ENCODE data around the gene ANKRD2. TPM values are rescaled to one million over a fixed set of nuclear protein-coding genes. Genes with fewer than 3 reads are reported as not detected.

The ANKRD2 gene
- total RNA-seq, 1 donor from 2014 or later = 61.9 TPM

GRCh38 chr10:97590748-97591495 lies 18.3 kb downstream of the ANKRD2 start:
- DNase-seq (ENCODE audit: low read depth) = no peak

GRCh38 chr10:97593421-97593820 lies 20.8 kb downstream of the ANKRD2 start:
- DNase-seq (ENCODE audit: low read depth) = peak; percentile 16

DNA sequence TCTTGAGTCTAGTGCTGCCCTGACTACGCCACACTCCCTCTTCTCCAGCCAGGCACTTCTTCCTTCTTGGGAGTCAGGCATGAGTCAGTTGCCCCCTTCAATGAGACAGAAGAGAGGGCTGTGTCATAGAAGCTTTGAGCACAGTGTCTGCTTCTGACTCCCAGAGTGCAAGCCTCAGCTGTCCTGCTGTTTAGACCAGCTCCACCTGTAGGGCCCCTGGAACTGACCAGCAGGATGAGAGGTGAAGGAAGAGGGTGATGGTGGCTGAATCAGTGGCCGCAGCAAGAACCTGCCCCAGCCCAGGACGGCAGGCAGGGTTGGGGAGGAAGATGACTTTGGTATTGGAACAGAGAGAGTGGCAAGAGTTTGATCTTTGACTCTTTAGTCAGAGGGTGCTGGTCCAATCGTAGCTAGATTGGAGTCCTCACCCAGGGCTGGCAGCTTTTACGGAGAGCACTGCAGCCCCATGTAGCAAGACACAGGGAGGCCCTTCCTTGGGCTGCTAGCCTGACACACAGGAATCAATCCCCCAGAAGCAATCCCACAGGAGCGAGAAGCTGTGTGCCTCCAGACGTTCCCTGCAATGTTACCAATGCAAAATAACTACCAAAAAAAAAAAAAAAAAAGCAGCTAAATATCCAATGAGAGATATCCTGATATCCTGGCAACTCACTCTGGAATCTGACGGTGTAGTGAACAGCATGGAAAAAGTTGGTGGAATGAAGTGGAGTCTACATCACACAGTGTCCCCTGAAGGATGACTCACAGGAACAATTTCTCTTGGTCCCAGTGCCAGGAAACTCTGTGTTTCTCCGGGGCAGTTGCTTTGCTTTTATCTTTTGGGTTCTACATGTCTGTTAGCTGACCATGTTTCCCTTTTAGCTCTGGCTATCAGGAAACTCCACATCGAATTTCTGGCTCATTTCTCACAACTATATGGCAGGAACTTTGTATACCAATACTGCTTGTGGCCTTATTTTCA lies 23.8 kb downstream of the ANKRD2 start:
- DNase-seq (ENCODE audit: low read depth) = peak; percentile 72

GRCh38 chr10:97597778-97598177 lies 25.2 kb downstream of the ANKRD2 start:
- DNase-seq (ENCODE audit: low read depth) = no peak

DNA sequence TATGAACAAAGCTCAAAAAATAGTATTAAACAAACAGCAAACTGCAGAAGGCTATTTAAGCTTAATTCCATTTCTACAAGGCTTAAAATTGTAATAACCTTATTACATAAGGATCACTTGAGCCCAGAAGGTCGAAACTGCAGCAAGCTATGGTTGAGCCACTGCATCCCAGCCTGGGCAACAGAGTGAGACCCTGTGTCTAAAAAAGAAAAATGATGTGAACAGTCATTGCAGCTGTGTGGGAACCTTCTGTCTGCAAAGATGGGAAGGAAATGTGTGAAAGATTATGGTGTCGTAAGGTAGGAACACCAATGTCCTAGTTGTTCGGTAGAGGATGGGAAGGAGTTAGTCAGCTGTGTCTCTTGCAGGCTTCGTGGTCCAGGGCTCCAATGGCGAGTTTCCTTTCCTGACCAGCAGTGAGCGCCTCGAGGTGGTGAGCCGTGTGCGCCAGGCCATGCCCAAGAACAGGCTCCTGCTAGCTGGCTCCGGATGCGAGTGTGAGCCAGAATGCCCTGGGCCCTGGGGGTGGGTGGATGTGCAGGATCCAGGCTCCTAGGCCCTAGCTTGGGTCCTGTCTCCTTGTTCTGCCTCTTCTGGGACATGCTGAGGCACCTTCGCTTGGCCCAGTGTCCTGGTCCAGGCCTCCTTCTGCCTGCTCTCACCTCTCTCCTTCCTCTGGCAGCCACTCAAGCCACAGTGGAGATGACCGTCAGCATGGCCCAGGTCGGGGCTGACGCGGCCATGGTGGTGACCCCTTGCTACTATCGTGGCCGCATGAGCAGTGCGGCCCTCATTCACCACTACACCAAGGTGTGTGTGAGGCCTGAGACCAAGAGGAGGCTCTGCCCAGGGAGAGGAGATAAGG lies 26.1 kb downstream of the ANKRD2 start:
- no peak for DNase-seq (ENCODE audit: low read depth)

DNA sequence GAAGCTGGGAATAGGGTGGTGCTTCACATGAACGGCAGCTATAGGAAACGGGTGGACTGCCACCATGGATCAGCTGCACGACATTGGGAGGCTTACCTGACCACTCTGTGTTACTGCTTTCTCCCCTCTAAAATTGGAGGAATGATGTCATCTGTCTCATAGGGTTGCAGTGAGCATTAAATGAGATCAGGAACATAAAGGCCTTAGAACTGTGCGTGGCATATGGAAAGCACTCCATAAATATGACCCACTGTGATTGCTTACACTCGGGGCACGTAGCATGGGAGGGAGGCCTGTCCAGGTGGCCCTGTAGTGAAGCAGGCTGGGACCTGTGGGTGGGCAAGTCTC lies 26.7 kb downstream of the ANKRD2 start:
- DNase-seq (ENCODE audit: low read depth) = no peak

DNA sequence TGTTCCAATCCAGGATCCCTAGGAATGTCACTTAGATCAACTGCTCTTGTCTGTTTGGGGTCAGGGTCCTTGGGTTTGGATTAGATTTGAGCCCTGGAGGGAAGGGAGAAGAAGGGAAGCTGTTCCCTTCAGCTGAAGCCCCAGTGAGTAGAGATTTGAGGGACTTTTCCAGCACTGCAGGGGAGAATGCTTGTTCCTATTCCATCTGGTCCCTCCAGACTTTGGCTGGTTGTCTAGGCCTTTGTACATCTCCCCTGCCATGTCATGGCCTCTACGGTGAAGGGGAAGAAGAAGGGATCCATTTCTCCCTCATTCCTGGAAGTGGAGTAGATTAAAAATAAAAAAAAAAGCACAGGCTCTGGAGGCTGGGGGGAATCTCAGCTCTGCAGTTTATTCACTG lies 28.0 kb downstream of the ANKRD2 start:
- no peak for DNase-seq (ENCODE audit: low read depth)

GRCh38 chr10:97601268-97602215 lies 29.0 kb downstream of the ANKRD2 start:
- DNase-seq (ENCODE audit: low read depth) = no peak

GRCh38 chr10:97607095-97607636 lies 34.6 kb downstream of the ANKRD2 start:
- no peak for DNase-seq (ENCODE audit: low read depth)

- DNase-seq (ENCODE audit: low read depth) = peak; percentile 3
These were observed 36.5 kb downstream of the ANKRD2 start for GRCh38 chr10:97608991-97609561.

DNA sequence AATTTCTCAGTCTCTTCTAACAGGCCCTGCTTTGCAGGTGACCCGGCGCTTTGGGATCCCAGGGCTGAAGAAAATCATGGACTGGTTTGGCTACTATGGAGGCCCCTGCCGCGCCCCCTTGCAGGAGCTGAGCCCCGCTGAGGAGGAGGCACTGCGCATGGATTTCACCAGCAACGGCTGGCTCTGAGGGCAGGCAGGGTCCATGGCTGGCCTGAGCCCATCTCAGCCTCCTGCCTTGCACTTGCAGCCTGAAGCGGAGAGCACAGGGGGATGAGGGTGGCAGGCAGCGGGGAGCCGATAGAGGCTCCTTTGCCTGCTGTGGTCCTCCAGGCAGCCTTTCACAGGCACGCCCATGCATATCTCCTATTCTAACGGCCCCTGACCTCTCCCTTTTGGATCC lies 38.9 kb downstream of the ANKRD2 start:
- no peak for DNase-seq (ENCODE audit: low read depth)

GRCh38 chr10:97612386-97612785 lies 39.8 kb downstream of the ANKRD2 start:
- DNase-seq (ENCODE audit: low read depth) = peak; percentile 88

- no peak for DNase-seq (ENCODE audit: low read depth)
These were observed 45.7 kb downstream of the ANKRD2 start for GRCh38 chr10:97618285-97618684.

GRCh38 chr10:97618733-97619132 lies 46.2 kb downstream of the ANKRD2 start:
- no peak for DNase-seq (ENCODE audit: low read depth)

- DNase-seq (ENCODE audit: low read depth) = no peak
These were observed 50.7 kb downstream of the ANKRD2 start for GRCh38 chr10:97623277-97623676.

- DNase-seq (ENCODE audit: low read depth) = no peak
These were observed 55.2 kb downstream of the ANKRD2 start for GRCh38 chr10:97627731-97628130.

DNA sequence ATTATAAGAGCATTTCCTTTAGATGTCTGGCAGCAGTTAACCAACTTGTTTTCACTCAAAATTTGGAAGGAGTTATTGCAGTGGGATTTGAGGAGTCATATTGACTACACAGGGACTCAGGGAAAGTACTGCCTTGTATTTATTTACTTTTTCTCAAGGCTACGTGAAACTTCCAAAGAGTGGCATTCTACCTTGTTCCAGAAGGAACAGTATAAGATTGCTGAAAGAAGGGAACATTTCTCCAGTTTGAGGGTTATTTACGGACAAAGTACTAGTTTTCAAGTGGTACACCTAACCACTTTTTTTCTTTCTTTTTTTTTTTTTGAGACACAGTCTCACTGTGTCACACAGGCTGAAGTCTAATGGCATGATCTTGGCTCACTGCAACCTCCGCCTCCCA lies 55.6 kb downstream of the ANKRD2 start:
- DNase-seq (ENCODE audit: low read depth) = no peak

DNA sequence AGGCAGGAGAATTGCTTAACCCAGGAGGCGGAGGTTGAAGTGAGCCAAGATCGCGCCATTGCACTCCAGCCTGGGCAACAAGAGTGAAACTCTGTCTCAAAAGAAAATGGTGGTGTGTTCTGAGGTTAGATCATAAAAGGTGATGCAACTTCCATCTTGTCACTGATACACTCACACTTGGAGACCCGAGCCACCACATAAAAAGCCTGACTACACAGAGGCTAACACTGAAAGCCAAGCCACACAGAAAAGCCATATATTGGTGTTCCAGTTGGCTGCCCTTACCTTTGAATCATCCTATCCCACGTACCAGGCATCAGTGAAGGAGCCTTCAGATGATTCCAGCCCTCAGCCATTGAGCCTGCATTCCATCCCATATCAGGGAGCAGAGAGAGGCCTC lies 56.7 kb downstream of the ANKRD2 start:
- no peak for DNase-seq (ENCODE audit: low read depth)

DNA sequence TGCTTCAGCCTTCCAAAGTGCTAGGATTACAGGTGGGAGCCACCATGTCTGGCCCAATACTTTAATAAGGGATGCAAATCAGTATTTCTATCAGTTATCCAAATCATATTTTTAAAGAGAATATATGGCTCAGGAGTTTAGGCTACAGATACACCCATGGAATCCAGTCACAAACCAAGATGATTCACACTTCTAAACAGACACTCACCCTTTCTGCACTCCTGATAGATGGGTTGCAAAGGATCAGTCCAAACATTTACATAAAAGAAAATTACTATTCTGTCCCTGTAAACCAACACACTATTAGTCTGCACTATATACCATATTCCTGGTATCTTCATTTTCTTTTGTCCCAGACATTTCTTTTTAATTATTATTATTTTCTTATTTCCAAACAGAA lies 58.5 kb downstream of the ANKRD2 start:
- no peak for DNase-seq (ENCODE audit: low read depth)
